Measurements from ENCODE around the gene KDR.

DNA sequence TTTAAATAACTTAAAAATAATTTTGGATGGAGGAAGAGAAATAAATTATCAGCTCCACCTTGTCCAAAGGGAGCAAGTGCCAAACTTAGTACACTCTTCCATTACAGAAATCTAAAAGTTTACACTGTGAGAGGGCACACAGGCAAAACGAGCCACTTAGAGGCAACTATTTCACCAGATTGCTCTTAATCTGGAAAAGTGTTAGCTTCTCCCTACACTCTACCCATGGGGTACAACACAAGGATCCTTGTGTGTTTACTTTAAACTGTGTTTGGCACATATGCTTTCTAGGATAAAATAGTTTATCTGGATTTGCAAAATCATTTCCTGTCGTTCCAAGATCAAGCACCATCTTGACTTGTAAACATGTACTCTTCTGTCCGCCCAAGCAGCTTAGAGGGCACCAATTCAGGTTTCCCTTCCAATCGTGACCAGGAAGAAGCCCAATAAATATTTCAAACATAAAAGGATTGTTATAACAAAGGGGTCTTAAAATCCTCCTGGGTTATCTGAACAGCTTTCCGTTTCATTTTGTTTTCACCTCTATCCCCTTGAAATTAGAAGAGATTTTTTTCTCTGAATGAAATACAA, 29.0 kb upstream of the KDR start:
- TF ChIP-seq, protein P1, sequence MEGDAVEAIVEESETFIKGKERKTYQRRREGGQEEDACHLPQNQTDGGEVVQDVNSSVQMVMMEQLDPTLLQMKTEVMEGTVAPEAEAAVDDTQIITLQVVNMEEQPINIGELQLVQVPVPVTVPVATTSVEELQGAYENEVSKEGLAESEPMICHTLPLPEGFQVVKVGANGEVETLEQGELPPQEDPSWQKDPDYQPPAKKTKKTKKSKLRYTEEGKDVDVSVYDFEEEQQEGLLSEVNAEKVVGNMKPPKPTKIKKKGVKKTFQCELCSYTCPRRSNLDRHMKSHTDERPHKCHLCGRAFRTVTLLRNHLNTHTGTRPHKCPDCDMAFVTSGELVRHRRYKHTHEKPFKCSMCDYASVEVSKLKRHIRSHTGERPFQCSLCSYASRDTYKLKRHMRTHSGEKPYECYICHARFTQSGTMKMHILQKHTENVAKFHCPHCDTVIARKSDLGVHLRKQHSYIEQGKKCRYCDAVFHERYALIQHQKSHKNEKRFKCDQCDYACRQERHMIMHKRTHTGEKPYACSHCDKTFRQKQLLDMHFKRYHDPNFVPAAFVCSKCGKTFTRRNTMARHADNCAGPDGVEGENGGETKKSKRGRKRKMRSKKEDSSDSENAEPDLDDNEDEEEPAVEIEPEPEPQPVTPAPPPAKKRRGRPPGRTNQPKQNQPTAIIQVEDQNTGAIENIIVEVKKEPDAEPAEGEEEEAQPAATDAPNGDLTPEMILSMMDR (IDR thresholded peaks at IDR 0.05 in 4 of 5, conservative IDR thresholded peaks at IDR 0.05 in 1 of 5), result no peak
- TF ChIP-seq POLR2A (IDR thresholded peaks at IDR 0.05), result no peak

All from gastrocnemius medialis (tissue), 4 donors.